Tibial artery (tissue), 4 donors: ENCODE results near the gene WDR20.

Experiments used
- DNase-seq, 2 donors: peaks; one replicate each; pipeline ENCODE4 v3.0.0-alpha.2; 2019
- H3K27ac ChIP-seq, 2 donors: fragments of 200-600 bp; sonication (generic) in 1 of 2; 1 replicate in 1 of 2; 2 replicates in 1 of 2; pipeline ENCODE4 v1.5.1; 2018 to 2019; ENCODE audit warnings: mild to moderate bottlenecking in 1 of 2
- H3K27me3 ChIP-seq, 2 donors: fragments of 200-600 bp; sonication (generic) in 1 of 2; one replicate each; pipeline versions ENCODE4 v1.5.1 to v1.6.0; 2016 to 2019
- H3K36me3 ChIP-seq, 3 donors: fragments of 200-600 bp; sonication (generic) in 2 of 3; one replicate each; pipeline ENCODE4 v1.5.1; 2016 to 2019; ENCODE audit warnings: mild to moderate bottlenecking in 2 of 3
- H3K4me1 ChIP-seq, 4 donors: fragments of 200-600 bp; sonication (generic) in 2 of 4; 1 replicate in 3 of 4; 2 replicates in 1 of 4; pipeline ENCODE4 v1.5.1; 2016 to 2019
- H3K4me3 ChIP-seq, 2 donors: fragments of 200-600 bp; sonication (generic) in 1 of 2; 1 replicate in 1 of 2; 2 replicates in 1 of 2; pipeline ENCODE4 v1.5.1; 2018 to 2019; ENCODE audit warnings: mild to moderate bottlenecking in 2 of 2
- H3K9me3 ChIP-seq, 3 donors: fragments of 200-600 bp; sonication (generic) in 1 of 3; one replicate each; pipeline ENCODE4 v1.5.1; 2016 to 2019
- CTCF ChIP-seq, 2 experiments: fragments of 200-600 bp in 1 of 2; fragments of 450-650 bp in 1 of 2; IDR thresholded peaks; one replicate each; pipeline ENCODE4 v1.5.1; 2017 to 2019; ENCODE audit warnings: antibody characterized with exemption in 2 of 2, mild to moderate bottlenecking in 1 of 2, moderate library complexity in 1 of 2
- intact Hi-C: fragments of 100-400 bp; cut with DNase I; formaldehyde crosslinking; loops from one replicate; pipeline ENCODE4 v1.15.0; 2023; ENCODE audit warnings: low total_unique reads

Gene WDR20

GRCh38 chr14:102111101-102111500 is 28.6 kb upstream of the WDR20 start:
- no peaks in the 10 kb centered on the region for H3K9me3 ChIP-seq
- DNase-seq: no peak
- no peaks in the 10 kb centered on the region for H3K27me3 ChIP-seq
- H3K27ac ChIP-seq: no peak overlapping the region
- intact Hi-C loops: no loop called here
- H3K4me1 ChIP-seq: no peaks in the 10 kb centered on the region
- no peak overlapping the region for H3K4me3 ChIP-seq
- H3K36me3 ChIP-seq: no peaks in the 10 kb centered on the region
- TF ChIP-seq CTCF (IDR thresholded peaks at IDR 0.05): no peak

- Histone ChIP-seq H3K4me1 (no peaks in the 10 kb centered on the region), H3K27me3 (no peaks in the 10 kb centered on the region), H3K9me3 (no peaks in the 10 kb centered on the region), H3K36me3 (peaks cover 0 to 13% (median 5%) of the 10 kb centered on the region in 3 donors), H3K4me3 (no peak overlapping the region), H3K27ac (no peak overlapping the region)
- no peak for DNase-seq
- TF ChIP-seq CTCF (IDR thresholded peaks at IDR 0.05): no peak
- intact Hi-C loops: no loop called here
Measured at GRCh38 chr14:102116361-102117180, 23.1 kb upstream of the WDR20 start.

- H3K36me3 ChIP-seq: peaks cover 0 to 13% (median 5%) of the 10 kb centered on the region in 3 donors
- H3K9me3 ChIP-seq: no peaks in the 10 kb centered on the region
- H3K4me3 ChIP-seq: no peak overlapping the region
- H3K4me1 ChIP-seq: no peaks in the 10 kb centered on the region
- no peak overlapping the region for H3K27ac ChIP-seq
- H3K27me3 ChIP-seq: no peaks in the 10 kb centered on the region
- intact Hi-C loops: no loop called here
- DNase-seq: peak in 1 of 2 donors; percentile 55
- no peak for TF ChIP-seq CTCF (IDR thresholded peaks at IDR 0.05)
Measured at GRCh38 chr14:102117852-102118251, 21.8 kb upstream of the WDR20 start.

GRCh38 chr14:102120888-102121287 is 18.8 kb upstream of the WDR20 start:
- TF ChIP-seq CTCF (IDR thresholded peaks at IDR 0.05): no peak

GRCh38 chr14:102121567-102121966 is 18.1 kb upstream of the WDR20 start:
- H3K27ac ChIP-seq: no peak overlapping the region
- no peak for TF ChIP-seq CTCF (IDR thresholded peaks at IDR 0.05)
- H3K4me3 ChIP-seq: no peak overlapping the region

More at GRCh38 chr14:102120888-102121287, 18.8 kb upstream of the WDR20 start:
- H3K4me3 ChIP-seq: no peak overlapping the region
- H3K4me1 ChIP-seq: no peaks in the 10 kb centered on the region
- H3K9me3 ChIP-seq: no peaks in the 10 kb centered on the region
- no peaks in the 10 kb centered on the region for H3K27me3 ChIP-seq
- intact Hi-C loops: no loop called here
- DNase-seq: no peak
- no peak overlapping the region for H3K27ac ChIP-seq
- peaks cover 0 to 13% (median 5%) of the 10 kb centered on the region in 3 donors for H3K36me3 ChIP-seq

More at GRCh38 chr14:102121567-102121966, 18.1 kb upstream of the WDR20 start:
- intact Hi-C loops: no loop called here
- no peak for DNase-seq
- Histone ChIP-seq H3K27me3 (no peaks in the 10 kb centered on the region), H3K36me3 (peaks cover 0 to 13% (median 5%) of the 10 kb centered on the region in 3 donors), H3K9me3 (no peaks in the 10 kb centered on the region), H3K4me1 (no peaks in the 10 kb centered on the region)
